ENCODE measurements around the gene FILIP1L.

The FILIP1L gene

DNA sequence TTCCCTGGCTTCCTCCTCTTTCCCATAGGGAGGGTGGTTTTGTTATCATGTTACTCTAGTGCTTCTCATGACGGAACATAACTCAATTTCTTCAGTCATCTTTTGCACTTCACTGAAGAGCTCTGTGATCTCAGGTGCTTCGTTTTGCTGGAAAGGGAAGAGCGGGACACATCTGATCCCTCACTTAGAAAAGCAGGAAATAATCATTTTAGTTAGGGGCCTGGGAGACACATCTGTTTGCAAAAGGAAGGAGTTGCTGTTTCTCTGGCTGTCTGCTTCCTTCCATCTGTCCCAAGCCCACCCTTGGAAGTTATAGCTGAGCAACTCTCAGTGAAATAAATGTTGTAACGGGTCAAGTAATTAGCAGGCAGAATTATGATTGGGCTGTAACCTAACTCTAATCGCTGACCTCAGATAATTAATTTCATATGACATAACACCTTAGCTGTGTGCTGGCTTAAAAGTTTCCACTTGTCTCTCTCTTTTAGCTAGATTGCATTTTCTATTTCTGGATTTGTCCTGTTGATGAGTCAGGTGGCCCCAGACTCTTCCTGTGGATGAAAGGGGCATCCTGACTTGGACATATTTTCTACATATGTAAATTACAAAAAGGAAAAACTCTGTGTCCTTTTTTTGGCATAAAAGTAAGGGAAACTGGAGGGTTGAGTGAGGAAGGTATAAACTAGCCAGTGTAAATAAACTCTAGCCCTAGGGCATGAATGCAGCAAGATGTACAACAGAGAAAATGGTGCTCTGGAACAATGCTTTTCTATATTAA is 11.0 kb upstream of the FILIP1L start:
- no peak for DNase-seq (ENCODE audit: low read depth in 3 of 3)

DNA sequence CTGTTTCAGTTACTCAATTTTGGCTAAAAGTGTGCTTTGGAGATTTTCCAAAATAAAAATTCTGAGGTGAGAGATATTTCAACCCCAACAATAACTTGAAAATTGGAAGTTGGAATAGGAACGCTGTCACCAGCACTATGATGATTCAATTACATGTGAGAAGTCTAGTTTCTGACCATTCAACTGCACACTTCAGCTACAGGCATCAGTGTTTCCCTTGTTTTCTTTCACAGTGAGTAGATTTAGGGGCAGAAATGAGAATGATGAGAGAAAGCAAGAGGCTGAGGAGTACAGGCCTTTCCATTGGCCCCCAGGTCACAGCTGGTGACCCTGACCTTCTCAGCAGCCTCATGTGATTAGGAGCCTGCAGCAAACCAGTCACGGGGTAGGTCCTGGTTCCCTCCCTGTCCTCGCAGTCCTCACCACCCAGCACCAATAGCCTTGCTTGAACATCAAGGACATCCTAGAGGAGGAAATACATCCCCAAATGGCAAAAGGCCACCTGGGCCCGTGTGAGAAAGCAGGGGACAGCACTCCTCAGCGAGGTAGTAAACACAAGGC is 10.0 kb upstream of the FILIP1L start:
- DNase-seq (ENCODE audit: low read depth in 3 of 3), result no peak

DNA sequence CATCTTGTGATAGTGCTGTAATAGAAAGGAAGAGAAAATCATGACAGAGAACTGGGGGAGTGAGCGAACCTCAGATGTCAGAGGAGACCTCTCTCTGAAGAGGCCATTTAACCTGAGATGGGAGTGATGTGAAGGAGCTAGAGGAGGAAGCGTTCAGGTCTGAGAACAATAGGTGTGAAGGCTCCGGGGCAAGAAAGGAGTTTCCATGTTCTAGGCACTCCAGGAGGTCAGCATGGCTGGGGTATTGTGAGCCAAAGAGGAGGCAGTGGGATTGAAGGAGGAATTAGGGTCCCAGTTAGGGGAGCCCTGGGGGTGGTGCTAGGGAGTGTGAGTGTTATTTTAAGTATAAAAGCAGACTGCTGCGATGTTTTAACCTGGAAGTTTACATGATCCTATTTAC is 8.8 kb upstream of the FILIP1L start:
- no peak for DNase-seq (ENCODE audit: low read depth in 3 of 3)

DNA sequence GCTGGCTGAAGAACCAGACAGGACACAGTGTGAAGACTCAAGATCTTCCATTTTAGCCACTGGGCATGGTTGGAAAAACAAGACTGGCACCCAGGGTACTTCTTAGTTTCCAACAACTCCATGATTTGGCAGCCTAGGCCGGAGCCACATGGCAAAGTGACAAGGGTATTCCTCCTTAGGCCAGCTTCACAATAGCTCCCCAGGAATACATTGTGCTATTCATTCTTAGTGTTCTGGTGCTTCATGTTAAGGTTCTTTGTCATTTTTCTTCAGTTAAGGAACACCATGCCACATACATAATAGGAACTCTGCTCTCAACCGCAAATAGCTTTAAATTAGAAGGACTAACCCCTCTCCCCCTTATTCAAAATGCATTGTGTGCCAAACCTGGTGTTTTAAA is 8.0 kb upstream of the FILIP1L start:
- DNase-seq (ENCODE audit: low read depth in 3 of 3), result no peak

DNA sequence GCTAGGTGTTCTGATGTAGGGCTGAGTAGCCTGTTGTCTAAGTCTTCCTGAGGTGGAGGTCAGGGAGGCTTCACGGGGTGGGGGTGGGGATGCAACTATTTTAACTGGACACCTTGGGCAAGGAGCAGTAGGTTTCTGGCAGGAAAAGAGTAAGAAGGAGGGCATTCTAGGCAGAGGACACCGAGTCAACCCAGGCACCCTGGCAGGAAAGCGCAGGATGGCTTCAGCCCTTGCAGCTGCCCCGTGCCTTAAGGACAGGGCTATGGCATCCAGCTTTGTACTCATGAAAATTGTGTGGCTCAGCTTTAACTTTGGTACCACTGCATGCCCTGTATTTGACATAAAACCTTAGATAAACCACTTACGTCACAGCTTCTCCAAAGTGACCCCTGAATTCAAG is 6.4 kb upstream of the FILIP1L start:
- DNase-seq (ENCODE audit: low read depth in 3 of 3), result no peak

DNA sequence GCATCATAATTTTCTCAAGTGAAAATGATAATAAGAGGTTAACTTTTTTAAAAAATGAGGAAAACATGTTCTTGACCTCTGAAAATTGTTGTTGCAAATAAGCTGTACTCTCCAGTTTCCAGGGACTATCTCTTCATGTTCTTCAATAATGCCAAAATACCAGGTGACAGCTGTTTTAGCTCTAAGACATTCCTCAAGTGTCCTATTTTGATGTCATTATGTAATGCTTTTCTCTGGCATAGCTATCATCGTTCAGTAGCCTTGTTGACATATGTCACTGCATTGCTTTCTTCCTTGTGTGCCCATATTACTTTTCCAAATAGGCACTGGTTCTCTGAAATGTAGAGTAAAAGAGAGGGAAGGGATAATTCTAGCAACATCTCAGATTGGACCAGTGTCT is 5.7 kb upstream of the FILIP1L start:
- no peak for DNase-seq (ENCODE audit: low read depth in 3 of 3)

DNA sequence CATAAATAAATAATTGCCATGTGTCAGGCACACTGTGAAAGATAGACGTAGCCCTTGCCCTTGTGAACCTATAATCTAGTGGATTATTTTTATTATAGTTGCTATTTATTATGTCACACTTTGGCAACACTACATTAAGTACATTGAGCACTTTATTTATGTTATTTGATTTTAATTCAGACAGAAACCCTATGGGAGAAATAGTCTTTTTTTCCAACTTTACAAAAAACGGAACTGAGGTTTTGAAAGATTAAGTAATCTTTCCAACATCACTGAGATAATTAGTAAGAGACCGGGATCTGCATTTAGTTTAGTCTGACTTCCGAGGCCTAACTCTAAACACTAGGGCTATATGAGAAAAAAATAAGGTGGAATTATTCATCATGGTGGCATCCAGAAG is 2.8 kb upstream of the FILIP1L start:
- no peak for DNase-seq (ENCODE audit: low read depth in 3 of 3)

DNA sequence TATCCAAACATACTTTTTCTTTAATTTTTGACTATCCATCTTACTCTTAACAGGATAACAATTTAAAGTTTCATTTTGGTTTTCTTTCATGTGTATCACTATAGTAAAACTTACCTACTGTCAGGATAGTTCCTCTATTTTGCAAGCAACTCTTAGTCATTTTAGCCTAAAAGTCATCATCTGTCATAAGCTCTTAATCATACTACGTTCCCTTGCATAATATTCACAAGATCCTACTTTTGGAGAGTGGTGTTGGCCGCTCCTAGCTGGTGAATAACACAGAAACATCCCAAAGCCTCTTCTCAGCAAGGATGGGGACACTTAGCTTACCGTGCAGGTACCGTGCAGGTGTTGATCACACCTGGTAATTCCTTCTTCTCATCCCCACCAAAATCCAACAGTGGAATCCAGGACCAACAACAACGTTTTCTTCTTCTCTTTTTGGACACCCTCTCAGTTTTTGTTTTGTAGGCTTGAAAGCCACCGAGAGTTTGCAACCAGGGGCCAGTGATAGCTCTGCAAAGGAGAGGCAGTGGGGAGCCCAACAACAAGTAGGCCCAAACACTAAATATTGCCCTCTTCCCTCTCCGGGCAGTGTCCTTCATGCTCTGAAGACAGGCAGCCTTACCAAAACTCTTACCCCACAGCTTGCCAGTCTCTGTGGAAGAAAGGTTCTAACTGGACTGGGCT is 433 bp downstream of the FILIP1L start:
- DNase-seq (ENCODE audit: low read depth in 3 of 3), result no peak

DNA sequence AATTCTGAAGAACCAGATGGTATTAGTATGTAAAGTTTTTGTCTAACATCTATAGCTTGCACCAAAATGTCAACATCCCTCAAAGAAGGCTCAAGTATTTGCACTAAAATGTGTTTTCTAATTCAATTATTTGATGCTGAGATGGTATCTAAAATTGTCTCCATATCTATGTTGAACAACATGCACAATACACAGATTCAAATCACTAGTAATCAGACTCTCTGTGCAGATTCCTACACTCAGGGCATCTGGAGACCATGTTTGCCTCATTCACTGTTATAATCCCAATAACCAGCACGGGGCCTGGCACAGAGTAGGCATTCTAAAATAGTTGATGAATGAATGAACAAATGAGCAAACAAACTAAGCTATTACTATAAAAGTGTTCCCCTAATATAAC is 2.6 kb downstream of the FILIP1L start:
- no peak for DNase-seq (ENCODE audit: low read depth in 3 of 3)

DNA sequence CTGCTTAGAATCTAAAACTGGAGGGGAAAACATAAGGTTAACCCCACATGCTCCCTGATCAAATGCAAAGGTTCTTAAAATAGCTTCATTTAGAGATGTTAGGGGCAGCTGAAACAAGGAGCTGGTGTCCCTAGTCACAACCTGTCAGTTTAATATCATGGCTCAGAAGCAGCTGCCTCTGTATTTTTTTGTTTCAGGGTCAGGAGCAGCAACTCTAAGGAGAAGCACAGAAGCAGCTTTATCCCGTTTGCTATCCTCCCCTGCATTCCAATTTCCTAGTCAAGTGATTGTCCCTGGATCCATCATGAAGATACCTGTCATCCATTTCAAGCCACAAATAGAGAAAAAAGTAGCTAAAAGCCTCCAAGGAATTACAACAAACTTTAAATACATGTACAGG is 4.1 kb downstream of the FILIP1L start:
- DNase-seq (ENCODE audit: low read depth in 3 of 3), result no peak

DNA sequence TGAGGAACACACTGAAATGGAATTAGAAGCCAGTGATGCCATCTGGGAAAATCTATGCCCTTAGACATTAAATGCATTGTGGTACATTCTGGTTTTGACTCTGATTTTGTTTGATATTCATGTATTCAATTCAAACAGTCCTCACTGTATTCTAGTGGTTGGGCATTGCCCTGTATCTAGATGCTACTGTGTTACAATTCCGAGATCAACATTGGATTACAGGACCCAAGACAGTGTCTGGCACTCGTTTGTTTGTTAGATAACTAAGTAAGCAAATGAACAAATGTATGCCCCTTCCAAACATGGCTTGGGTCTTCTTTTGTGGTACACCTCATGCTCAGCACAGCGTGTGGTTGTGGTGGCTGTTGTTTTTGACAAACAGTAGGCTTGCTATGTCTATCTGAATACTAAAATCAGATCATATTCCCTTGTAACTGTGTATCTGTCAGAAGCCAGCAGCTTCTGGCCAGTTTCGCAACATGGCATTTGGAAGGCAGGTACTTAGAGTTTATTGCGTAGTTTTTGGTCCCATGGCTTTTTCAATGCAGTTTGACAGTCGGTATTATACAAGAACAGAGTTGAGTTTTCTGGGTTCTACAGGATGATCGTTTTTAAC is 5.7 kb downstream of the FILIP1L start:
- no peak for DNase-seq (ENCODE audit: low read depth in 3 of 3)

DNA sequence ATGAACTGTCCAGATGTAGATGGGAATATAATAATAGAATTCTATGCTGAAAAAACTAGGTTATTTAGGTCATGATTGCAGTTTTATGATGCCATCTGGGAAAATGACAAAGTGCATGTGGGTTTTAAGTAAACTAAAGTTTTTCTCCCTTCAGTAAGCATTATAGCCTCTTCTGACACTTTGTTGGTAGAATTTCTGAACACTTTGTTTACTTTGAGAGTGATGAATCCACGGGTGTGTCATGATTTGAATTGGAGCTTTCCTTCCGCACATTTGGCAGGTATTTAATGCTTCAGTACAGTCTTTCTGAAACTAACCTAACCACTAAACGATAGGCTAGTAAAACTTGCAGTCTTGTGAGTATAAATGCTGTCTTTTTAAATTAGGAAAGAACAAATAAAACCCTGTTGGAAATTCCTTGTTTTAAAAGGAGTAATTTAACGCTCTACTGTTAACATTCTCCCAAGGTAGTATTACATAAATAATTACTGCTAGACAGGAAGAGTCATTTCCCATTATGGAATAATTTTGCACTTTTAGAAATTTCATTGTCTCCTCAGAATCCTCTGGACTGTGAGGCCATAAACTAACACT is 7.0 kb downstream of the FILIP1L start:
- no peak for DNase-seq (ENCODE audit: low read depth in 3 of 3)

DNA sequence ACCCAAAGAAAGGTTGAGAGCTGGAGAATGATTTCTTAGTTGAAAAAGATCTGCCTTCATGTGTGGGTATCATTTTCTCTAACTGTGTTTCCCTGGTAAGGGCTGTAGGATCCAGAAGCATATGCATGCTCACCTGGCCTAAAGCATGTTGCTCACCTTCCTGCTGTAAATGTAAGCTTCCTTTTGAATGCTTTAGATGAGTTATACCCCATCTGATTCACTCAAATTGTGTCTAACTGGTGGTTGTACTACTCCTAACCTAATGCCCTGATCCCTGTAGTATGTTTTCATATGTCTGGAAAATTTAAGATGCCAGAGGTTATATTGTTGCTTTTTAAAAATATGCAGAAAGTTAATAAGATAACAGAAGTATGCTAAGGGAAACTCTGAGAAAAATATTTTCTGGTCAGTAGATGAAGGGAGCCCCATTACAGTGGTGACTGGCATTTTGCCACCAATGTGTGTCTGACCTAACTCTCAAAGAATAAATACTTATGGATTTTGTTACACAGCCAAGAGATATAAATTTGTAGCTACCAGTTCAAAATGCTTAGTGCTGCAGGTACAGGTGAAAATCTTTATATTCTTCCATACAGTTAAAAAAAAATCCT is 7.7 kb downstream of the FILIP1L start:
- DNase-seq (ENCODE audit: low read depth in 3 of 3), result no peak

DNA sequence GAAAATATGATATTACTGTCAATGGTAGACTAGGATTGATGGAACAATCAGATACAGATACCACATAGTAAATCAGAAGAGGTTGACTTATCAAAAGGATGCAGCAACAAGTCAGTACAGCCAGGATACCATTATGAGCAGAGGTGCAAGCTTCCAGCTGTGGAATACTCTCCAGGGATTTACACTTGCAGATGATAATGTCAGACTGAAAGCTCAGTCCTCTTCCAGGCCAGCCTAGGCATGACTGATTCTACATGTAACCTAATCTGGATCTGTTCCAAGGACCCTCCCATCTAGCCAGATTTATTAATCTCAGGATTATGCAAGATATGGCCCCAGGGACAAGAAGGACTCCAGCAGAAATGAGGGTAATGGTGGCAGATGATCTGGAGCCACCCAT is 8.2 kb downstream of the FILIP1L start:
- DNase-seq (ENCODE audit: low read depth in 3 of 3), result no peak

DNA sequence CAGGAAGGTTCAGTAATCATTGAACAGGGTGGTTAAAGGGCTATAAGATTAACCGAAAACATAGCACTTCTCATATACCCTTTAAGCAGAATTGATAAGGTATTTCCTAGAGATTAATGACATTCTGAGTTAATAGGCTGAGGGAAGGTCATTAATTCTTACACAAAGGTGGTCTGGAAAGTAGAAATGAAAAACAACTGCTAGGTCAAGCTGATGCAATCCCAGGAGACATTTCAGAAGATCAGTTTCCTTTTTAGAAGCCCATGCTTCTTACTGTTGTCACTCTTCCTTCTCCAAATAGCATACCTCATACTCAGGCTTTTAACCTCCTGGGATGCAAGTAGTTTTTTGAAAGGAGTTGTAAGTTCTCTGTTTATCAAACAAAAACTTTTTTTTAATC is 8.8 kb downstream of the FILIP1L start:
- no peak for DNase-seq (ENCODE audit: low read depth in 3 of 3)

DNA sequence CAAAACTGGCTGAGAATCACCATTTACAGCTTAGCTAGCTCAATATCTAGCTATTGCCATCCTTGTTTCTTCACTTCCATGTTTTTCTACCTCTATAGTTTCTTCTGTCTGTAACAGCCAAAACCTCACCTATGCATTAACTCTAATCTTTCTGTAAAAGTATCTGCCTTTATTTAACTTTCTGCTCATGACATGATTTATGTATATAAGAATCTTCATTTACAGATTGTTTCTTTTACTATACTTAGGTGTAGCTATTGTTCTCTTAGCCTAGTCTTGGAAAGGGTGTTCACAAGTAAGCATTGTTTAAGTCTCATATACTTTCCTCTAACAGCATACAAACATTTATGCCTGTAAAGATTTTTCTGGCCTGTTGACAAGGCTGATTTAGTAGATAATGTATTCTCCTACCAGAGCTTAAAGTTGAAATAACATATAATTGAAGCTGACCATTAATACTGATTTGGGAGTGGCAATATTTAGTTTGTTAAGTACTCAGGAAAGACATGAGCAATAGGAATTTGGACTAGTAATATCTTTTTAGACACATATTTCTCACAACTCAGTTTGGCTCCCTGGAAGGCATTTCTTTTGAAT is 9.4 kb downstream of the FILIP1L start:
- no peak for DNase-seq (ENCODE audit: low read depth in 3 of 3)

DNA sequence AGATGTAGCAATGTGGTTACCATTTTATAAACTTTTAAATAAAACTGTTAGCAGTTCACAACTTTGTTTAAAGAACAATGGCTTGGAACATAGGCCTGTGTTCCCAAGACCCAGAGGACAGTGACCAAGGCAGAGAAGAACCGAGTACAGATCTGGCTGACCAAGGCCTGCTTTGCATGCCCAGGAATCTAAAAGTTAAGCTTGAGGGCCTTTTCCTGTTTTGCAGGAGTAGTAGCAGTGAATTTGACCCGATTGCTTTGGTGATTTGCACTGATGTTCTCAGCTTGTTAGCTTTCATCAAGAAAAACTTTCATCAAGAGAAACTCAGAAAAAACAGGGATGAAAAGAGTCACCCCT is 9.9 kb downstream of the FILIP1L start:
- no peak for DNase-seq (ENCODE audit: low read depth in 3 of 3)

DNA sequence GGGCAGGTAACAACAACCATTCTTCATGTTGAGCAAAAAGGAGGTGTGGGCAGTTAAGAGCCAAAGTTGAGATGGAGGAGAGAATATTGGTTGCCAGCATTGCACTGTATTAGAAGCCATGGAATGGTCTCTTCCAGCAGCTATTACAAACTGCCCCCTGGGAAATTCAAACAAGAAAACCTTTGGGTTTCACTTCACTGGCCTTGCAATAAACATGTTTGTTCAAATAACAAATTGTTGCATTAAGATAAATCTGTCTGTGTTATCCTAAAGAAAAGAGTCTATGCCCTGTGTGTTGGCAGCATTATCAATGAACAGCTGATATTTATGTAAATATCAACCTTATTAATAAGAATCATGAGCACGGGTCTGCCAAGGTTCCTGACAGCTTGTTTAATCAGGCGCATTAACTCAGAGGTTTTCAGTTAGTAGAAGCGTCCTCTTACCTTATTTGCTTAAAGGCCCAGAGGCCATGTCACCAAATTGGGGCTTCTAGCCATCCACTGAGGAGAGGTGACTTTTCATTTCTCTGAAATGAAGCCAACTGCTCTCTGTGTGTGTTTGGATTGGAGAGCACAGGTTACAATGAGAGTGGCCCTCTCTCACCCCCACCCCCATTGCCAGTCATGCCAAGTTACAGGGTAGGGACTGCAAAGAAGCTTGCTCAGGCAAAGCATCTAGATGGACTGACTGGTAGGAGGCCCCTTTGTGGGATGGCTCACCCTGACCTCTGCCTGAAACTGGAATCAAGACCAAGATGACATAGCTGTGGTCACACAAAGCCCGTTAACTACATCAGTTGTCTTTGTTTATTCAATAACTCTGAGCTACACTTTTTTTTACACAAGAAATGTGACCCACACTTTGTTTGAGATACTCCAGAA is 10.5 kb downstream of the FILIP1L start:
- no peak for DNase-seq (ENCODE audit: low read depth in 3 of 3)

DNA sequence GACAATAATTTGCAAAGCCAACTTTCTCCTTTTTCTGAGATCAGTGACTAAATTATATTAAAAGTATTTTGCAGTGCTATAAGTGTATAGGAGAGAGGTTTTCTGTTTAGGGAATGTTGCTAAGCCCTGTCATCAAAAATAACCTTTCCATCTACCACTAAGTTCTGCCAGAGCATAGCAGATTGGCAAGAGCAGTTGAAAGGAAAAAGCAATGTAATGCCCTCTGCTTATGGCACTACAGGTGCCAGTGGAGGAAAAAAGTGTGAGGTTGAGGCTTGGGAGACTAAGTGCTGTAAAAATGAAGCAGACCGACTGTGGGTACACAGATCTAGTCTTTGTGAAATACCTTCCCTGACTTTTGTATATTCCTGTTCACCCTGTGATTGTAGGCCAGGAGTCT is 11.5 kb downstream of the FILIP1L start:
- DNase-seq (ENCODE audit: low read depth in 3 of 3), result no peak

DNA sequence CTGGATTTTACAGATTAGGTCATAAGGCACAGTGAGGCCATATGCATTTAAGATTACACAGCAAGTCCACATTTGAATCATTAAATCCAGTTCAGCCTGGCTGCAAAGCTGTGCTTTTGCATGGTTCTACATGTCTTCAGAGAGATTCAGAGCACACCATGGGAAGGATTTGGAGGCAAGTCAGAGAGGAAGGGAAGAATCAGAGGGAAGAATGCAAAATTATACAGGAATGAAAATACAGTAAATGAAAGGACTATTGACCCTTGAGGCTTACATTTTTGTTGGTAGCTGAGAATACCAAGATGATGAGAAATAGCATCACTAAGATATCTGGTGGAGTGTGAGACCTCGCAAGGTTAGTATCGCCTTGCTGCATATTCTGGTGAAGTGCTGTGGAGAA is 13.9 kb downstream of the FILIP1L start:
- no peak for DNase-seq (ENCODE audit: low read depth in 3 of 3)

DNA sequence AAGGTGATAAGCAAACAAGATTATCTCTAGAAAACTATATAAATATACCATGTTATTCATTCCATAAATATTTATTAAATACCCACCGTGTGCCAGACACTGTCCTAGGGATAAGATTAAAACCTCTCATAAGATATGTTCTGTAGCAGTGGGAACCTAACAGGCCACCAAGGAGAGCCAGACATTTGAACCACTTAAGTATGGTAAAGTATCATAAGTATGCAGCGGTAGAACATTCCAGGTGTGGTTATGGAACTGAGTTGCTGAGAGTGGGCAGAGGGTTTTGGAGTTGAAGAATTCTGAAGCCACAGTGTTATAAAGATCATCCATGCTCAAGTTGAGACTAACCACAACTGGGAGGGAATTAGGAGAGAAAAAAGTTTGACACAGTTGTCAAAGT is 14.7 kb downstream of the FILIP1L start:
- DNase-seq (ENCODE audit: low read depth in 3 of 3), result no peak
